GM19328 (cell line): ENCODE data around the gene KRTAP10-12.

Source experiments
- ATAC-seq: cut with Tn5 transposase; IDR thresholded peaks from one replicate; pipeline ENCODE4 v1.9.1; 2021; ENCODE audit warnings: mild to moderate bottlenecking, moderate library complexity; ENCODE audit not compliant: unreplicated experiment

The KRTAP10-12 gene

DNA sequence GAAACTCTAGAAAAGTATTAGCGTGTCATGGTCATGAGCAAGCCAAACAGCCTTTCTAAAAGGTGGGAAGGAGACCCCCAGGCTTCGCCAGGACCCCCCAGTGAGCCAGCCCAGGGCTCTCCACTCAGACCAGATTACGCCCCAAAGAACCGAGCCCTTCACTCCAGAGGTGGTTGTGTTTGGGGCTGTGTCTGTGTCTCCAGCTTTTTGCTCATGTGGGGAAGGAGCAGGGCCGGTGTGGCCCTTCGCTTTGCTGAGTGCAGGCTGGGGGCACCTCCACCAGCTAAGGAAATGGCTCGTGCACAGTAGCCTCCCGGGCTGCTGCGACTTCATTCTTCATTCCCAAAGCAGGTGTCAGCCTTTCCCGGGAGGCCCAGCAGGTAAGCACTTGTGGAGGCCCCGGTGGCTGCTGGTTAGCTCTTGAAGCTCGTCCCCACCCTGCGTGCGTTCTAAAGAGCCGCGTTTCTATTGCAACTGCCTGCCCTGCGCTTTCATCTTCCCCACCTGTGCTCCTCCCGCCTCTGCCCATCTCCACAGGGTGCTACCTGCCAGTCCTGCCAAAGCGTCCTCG lies 13.9 kb downstream of the KRTAP10-12 start:
- ATAC-seq: no peak

DNA sequence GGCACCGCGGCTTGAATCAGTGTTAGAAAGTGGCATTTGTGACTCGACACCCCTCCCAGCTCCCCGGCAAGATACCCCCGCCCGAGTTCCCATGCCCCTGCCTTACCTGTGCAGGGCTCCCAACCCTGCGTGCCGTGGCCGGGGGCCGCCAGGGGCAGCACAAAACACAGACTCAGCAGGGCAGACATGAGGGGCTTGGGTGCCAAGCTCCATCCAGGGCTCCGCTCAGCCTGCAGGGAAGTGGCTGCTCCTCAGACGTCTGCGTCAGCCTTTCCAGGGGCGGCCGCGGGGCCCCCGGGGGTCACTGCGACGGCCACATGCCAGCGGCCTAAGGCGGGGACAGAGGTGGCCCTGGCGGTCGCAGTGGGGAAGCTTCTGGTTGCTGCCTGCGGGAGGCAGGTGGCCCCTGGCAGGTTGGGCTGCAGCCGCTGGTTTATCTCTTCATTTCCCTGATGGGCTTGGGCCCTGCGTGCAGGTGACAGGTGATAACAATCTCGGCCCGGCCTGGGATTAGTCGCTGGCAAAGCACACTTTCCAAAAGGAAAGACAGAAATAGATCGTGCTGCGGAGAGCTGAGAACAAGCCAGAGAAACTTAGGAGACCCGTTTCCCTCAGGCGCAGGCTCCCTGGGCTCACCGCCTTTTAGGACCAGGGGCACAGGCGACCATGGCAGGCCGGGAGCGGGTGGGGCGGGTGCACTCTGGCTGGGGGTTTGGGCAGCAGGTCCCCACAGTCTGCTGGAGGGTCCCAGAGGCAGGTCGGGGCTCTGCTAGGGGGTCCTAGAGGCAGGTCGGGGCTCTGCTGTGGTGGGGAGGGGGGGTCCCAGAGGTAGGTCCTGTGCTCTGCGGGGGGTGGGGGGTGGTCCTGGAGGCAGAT lies 14.6 kb downstream of the KRTAP10-12 start, which contains the start of gene TSPEAR:
Gene TSPEAR, minus strand, starts transcription at position 246 of the 876 bp plus-strand sequence. Its CDS starts 58 bp downstream, at position 188.
- ATAC-seq: no peak

DNA sequence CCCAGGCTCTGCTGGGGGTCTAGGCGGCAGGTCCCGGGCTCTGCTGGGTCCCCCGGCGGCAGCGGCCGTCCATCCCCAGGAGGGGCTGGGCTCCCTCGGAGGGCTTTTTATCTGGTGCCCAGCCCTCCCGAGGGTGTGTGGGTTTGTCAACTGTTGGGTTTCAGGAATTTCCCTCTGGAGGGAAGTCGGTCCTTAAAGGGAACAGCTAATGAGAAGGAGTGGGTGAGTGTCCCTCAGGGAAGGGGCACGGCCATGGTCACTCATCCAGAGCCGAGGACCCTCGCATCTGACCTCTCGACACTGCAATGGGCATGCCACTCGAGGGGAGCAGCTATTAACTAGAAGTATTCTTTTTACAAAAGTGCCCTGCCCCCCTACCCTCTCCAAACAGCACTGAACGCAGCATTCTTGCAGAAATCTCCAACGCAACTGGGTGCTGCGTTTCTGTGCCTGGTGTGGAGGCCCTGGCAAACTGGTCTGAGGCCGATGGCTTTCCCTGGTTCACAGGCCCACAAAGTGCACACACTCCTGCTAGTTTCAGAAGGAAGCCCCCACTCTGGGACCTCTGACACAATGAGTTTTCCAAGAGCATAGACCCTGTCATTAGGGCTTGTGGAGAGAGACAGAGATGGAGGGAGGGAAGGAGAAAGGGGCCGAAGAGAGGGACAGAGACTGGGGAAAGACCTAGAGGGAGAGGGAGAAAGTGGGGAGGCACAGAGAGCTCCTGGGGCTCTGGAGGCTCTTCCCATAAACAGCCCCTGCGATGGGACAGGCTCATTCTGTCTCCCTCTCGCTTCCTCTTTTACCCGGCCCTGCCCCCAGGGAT lies 15.4 kb downstream of the KRTAP10-12 start:
- ATAC-seq: no peak

DNA sequence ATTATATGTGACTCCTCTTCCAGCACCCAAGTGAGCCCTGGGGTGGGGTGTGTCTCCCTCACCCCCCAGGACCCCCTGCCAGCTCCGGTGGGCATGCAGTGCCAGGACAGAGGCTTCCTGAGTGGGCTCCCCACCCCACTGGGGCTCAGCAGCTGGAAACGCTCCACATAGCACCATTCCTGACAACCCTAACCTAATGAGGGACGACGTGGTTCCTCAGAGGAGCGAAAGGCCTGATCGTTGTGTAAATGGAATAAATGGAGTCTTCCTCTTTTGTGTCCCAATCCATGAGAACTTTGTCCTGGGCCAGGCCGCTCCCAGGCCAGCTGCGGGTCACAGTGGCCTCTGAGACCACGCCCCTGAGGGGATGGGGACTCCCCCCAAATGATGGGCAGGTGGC lies 16.2 kb downstream of the KRTAP10-12 start:
- no peak for ATAC-seq

DNA sequence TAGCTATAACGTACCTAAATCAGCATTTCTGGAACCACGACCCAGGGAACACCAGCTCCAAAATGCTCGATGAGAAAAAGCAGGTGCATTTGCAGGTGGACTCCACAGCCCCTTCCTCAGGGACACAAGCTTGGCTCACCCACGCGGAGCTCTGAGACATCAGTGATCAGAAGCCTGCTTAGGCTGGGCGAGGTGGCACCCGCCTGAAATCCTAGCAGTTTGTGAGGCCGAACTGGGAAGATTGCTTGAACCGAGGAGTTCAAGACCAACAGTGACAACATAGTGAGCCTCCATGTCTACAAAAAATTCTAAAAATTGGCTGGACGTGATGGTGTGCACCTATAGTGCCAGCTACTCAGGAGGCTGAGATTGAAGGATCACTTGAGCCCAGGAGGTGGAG lies 16.9 kb downstream of the KRTAP10-12 start:
- ATAC-seq: no peak

DNA sequence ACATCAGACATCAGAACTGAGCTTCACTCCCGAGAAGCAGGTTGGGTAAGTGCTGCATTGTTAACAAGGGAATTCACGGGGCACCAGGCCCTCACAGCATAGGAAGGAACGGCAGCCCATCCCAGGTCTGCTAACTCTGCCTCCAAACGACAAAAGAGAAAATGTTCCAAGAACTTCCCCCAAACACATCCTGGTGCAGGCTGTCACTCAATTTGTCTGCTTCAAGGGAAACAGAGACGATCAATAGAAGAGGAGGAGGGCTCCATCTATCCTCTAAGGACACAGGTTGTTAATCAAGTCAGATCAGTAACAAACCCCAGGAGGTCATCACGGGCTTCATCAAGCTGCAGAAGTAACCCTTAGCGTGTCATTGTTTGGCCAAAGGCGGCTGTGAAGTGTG lies 17.9 kb downstream of the KRTAP10-12 start:
- no peak for ATAC-seq

DNA sequence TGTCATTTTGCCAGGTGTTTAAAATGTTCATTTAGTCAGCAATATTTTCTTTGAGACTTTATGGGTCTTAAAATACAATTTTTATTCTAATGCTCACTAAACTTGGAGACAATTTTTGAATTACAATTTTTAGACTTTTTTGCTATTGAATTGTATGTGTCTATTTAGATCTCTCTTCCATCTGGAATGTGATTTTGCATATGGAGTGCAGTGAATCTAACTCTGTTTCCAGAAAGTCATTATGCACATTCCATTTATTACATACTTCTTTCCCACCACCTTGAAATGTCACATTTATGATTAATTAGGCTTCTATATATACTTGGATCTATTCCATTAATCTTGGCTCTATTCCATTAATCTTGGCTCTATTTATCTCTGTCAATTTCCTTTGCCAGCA lies 20.0 kb downstream of the KRTAP10-12 start:
- no peak for ATAC-seq

DNA sequence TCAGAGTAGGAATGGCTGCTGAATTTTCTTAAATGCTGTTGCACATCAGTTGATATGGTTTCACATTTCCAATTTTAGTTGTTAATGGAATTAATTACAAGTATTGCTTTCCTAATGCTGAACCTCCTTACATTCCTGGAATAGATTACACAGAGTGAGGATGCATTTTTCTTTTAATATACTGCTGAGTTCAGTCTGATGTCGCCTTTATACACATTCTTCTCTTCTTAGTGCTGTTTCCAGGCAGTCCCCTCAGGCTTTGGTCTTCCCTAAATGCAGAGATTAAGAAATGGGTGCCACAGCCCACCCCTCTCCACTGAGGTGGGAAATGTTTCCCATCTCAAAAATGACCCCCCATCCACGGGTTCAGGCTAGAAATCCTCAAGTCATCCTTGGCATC lies 21.1 kb downstream of the KRTAP10-12 start:
- ATAC-seq: no peak

DNA sequence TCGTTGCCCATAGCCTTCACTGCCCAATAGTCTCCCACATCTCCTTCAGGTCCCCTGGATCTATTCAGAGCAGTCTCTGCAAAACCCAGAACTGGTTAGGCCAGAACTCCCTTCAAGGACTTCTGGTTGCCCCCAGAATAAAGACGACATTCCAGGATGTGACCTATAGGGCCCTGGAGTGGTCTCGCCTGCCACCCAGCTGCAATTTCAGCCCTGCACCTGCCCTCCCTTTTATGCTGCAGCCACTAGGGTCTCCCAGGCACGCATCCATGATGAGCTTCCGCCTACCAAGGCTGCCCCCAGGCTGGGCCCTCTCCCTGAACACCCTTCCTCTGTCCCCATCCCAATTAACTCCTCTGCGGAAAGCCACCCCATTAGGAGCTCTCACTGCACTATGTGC lies 21.6 kb downstream of the KRTAP10-12 start:
- ATAC-seq: no peak

DNA sequence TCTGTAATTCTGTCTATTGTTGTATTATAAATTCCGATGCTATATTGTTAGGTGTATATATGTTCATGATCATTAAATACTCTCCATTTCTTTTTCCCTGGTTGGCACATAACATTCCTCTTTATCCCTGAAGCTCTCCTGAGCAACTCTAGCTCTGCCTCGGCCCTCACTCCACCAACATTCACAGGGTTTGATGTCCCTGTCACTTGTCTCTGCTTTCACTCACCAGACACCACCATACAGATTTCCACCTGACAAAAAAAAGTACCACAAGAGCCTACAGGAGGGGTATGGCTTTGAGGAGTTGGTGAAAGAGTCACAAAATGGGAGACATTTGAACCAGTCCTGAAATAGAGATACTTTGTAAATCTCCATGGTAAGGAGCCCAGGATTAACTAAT lies 23.2 kb downstream of the KRTAP10-12 start:
- ATAC-seq: no peak

DNA sequence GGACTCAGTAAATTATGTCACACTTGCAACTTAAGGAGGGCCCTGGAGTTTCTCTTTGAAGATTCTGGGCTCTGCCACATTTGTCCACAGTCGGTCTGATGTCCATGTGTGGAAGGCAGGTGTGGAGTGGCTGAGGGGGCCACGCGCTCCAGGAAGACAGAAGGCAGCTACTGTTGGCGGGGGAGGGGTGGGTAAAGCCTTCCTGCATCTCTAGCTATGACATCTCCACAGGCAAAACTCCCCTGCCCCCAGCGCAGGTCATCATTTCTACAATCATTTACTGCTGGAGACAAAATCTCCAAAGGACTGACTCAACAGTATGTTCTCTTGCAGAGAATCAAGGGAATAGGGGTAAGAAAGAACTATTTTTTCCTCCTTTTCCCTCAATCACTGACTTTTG lies 25.8 kb downstream of the KRTAP10-12 start:
- no peak for ATAC-seq

DNA sequence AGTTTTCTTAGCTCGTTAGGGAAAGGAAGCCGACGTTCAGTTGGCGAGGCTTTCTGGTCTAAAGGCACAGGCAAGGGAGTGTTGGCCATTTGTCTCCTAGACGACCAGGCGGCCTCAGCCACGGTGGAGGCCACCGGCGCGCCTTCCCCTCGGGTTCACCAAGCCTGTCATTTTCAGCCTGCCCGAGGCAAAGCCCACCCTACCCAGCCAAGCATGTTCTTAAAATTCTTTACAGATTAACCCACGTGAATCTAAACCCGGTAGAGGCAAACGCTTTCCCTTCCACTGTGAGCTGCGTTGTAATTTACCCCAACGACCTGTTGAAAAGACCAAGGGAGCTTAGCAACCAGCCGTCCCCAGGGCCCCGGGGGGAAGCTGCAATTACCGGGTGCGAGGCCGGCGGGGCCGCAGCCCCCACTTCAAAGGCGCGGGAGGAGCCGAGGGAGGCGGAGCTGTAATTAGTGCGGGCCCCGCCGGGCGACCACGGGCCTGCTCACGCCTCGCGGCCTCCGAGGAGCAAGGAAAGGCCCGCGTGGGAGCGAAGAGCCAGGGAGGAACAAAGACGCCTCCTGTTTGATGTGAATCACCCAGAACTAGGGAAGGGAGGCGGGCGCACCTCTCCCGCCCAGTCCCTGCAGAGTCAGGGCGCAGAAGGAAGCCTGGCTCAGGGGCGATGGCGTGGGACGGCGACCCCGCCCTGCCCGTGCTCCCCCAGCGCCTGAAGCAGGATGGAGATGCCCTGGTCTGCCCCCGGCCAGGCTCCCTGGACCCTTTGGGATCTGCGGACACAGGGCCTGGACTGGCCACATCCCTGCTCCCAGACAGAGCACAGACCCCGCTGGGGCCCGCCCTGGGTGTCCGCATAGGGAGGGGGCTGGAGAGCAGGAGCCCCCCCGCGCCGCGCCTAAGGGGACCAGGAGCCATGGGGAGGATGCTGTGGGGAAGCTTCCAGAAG lies 26.5 kb downstream of the KRTAP10-12 start:
- ATAC-seq: no peak

DNA sequence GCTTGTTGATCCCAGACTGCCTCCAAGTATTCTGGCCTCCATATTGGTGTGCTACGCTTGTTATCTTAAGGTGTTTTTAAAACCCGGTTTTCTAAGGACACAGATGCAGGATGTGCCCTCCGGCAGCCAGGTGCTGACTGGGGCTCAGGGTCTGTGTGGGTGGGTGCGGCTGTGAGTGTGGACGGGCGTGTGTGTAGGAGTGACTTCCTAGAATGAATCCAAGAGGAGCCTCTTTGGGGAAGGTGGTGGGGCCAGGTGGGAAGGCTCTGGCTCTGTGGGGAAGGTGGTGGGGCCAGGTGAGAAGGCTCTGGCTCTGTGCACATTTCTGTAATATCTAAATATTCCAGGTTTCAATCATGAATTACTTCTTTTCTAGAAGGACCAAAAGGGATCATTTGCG lies 27.2 kb downstream of the KRTAP10-12 start:
- no peak for ATAC-seq

DNA sequence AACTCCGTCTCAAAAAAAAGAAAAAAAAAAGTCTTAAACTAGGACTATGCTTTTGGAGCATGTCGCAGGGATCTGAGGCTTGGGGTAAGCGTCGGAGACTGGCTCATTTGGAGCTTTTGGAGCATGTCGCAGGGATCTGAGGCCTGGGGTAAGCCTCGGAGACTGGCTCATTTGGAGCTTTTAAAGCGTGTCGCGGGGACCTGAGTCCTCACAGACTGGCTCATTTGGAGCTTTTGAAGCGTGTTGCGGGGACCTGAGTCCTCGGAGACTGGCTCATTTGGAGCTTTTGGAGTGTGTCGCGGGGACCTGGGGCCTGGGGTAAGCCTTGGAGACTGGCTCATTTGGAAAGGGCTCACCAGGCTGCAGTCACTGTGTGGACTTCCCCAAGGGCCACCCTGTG lies 28.0 kb downstream of the KRTAP10-12 start:
- no peak for ATAC-seq

DNA sequence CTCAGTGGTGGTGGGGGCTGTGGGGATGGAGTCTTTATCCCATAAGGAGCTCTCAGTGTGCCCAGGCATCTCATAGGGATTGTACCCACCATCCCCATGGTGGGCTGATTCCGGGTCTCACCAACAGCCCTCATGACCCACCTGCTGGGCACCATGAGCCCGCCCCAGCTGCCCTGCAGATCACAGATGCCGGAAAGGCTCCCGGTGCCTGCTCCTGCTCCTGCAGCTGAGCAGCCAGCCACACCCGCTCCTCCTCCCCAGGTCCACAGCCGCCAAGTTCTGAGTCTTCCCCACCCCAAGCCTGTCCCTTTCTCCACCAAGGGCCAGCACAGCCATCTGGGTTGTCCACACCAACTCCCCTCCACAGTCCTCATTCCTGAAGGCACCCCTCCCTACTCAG lies 29.9 kb downstream of the KRTAP10-12 start:
- no peak for ATAC-seq

DNA sequence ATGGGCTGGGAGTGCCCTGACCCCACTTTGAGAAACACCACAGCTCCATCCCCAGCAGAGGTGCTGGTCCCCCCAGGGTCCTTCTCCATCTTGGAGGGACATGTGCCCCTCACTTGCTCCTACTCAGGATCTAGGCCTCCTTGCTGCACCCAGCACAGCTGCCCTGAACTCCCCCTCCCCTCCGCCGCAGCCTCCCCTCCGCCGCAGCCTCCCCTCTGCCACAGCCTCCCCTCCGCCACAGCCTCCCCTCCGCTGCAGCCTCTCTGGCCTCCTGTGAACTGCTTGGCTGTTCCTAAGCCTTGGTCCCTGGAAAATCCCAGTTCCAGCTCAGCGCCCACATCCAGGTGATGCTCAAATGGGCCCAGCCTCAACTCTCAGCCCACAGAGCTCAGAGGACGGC lies 30.3 kb downstream of the KRTAP10-12 start:
- no peak for ATAC-seq

DNA sequence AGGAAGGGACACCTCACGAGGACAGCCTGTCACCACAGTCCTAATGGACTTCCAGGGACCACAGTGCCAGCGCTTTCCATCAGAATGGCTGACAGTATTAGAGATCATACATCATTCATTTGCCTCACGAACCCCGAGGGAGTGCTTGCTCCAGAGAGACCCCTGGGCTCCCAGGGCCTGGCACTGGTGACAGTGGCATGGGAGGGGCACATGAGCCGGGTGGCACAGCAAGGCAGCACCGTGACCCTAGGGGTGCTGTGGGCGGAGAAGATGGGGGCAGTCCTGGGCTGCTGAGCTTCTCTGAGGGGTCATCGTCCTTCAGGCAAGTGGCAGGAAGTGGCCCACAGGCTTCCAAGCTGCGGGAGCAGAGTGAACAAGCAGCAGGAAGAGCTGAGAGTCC lies 30.8 kb downstream of the KRTAP10-12 start:
- ATAC-seq: no peak

DNA sequence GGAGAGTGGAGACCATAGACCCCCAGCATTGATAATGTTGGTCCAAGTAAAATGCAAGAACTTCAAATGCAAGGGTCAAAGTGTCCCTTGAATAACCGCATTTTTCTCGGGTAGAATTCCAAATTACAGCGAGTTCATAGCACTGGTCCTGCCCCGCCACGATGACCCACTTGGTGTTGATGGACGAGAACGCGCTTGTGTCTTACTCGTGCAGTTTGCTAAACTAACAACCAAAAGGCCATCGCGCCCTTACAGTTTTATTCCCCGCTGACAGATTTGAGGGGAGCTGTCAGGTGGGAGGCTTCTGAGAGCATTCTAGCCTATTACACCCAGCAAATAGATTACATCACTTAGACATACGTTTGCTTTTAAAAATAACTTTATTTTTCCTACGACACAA lies 31.7 kb downstream of the KRTAP10-12 start:
- ATAC-seq: no peak

DNA sequence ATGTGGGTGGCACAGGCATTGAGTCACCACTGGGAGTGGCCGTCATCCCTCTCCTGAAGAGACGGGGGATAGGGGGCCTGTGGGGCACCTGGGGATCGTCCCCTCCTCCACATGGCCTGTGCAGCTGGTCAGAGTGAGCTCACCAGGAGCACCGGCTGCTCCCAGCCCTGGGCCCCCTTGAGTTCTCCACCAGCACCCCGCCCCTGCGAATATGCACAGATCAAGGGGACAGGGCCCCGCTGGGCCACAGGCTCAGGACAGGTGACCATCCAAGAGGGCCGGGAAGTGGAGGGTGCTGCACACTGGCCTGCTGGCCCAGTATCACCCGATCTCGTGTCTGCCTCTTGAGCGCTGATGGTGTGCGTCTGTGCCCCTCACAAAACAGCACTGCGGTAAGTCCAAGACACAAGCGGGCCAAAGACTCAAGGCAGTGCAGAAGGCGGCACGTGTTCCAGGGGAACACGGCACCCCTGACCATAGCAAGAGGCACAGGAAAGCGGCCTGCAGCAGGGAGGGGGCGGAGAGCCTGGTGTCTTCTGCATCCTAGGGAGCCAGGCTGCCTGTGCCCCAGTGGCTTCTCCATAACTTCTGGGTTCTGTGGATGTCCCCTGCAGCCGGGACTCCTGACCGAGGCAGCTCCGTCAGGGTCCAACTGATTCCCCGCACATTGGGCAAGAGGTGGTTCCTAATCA lies 32.5 kb downstream of the KRTAP10-12 start:
- no peak for ATAC-seq

DNA sequence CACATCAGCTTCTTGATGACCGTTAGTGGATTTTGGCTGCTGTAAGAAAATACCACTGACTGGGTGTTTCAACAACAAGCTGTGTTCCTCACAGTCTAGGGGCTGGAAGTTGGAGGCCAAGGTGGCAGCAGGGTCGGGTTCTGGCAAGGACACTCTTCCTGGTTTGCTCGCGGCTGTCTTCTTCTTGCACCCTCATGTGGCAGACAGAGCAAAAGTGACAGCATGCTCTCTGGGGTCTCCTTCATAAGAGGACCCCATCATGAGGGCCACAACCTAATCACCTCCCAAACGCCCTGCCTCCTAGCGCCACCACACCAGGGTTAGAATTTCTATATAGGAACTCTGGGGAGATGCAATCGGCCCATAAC lies 33.0 kb downstream of the KRTAP10-12 start:
- ATAC-seq: no peak
